Esophagus squamous epithelium (tissue), 5 donors: ENCODE results near the gene DPCD. TPM values are rescaled to one million over a fixed set of nuclear protein-coding genes. Genes with fewer than 3 reads are reported as not detected.

Experiments
- DNase-seq: peaks from one replicate; lab custom pipeline; 2025; lab: John Stamatoyannopoulos, UW
- H3K27ac ChIP-seq, 4 donors: fragments of 200-600 bp; sonication (generic); one replicate each; pipeline ENCODE4 v1.5.1; 2016 to 2019; ENCODE audit warnings: mild to moderate bottlenecking in 1 of 4
- H3K27me3 ChIP-seq, 4 donors: fragments of 200-600 bp; sonication (generic); 1 replicate in 3 of 4; 2 replicates in 1 of 4; pipeline versions ENCODE4 v1.5.1 to v1.6.0; 2017 to 2021; ENCODE audit warnings: antibody characterized with exemption in 1 of 4
- H3K36me3 ChIP-seq, 3 donors: fragments of 200-600 bp; sonication (generic); one replicate each; pipeline ENCODE4 v1.5.1; 2016 to 2019
- H3K4me1 ChIP-seq, 3 donors: fragments of 200-600 bp; sonication (generic); one replicate each; pipeline ENCODE4 v1.5.1; 2017 to 2019
- H3K4me3 ChIP-seq, 4 donors: fragments of 200-600 bp; sonication (generic); 1 replicate in 3 of 4; 2 replicates in 1 of 4; pipeline ENCODE4 v1.5.1; 2016 to 2019; ENCODE audit warnings: mild to moderate bottlenecking in 2 of 4, moderate library complexity in 1 of 4
- H3K9me3 ChIP-seq, 3 donors: fragments of 200-600 bp; sonication (generic); one replicate each; pipeline ENCODE4 v1.5.1; 2016 to 2019
- CTCF ChIP-seq, 6 experiments: fragments of 450-650 bp in 4 of 6; fragments of 200-600 bp in 2 of 6; sonication (generic) in 2 of 6; IDR thresholded peaks; one replicate each; pipeline ENCODE4 v1.5.1; 2016 to 2019; ENCODE audit warnings: antibody characterized with exemption in 6 of 6, mild to moderate bottlenecking in 4 of 6, moderate library complexity in 4 of 6
- POLR2A ChIP-seq, 4 donors: fragments of 450-650 bp; IDR thresholded peaks; one replicate each; pipeline ENCODE4 v1.6.1; 2017; ENCODE audit warnings: antibody characterized with exemption in 4 of 4, mild to moderate bottlenecking in 4 of 4, moderate library complexity in 3 of 4
- WGBS, 2 donors: methylation state at CpG; one replicate each; pipeline ENCODE4 v1.1.5; 2018; 5-methylcytosine and 5-hydroxymethylcytosine counted together
- intact Hi-C: fragments of 100-400 bp; cut with DNase I; formaldehyde crosslinking; loops from one replicate; pipeline ENCODE4 v1.15.0; 2022
- total RNA-seq, 4 donors: library from RNA; depleted of rRNA; stranded (reverse); fragments of >200 nt; gene quantifications; one replicate each; pipeline ENCODE4 v1.1.0, GENCODE V29; 2016
- donor health status: DM: yes; HTN: yes; CAD: no.

DPCD gene
- total RNA-seq, 4 donors from 2014 or later, result 17.4 to 37.9 (median 28.3) TPM

GRCh38 chr10:101647255-101647654 lies 59.1 kb downstream of the DPCD start:
- intact Hi-C loops, result no loop called here
- H3K4me3 ChIP-seq, result no peak overlapping the region

GRCh38 chr10:101649525-101650085 lies 61.5 kb downstream of the DPCD start:
- Histone ChIP-seq H3K36me3 (peaks cover 0 to 100% (median 5%) of the 10 kb centered on the region in 3 donors), H3K9me3 (no peaks in the 10 kb centered on the region), H3K27me3 (no peaks in the 10 kb centered on the region), H3K4me3 (no peak overlapping the region), H3K4me1 (no peaks in the 10 kb centered on the region), H3K27ac (no peak overlapping the region)
- intact Hi-C loops, result no loop called here
- DNase-seq, result no peak
- WGBS, 2 donors, result 80 to 88% methylated on average over 1 to 3 of the region's 5 CpGs
- TF ChIP-seq POLR2A (IDR thresholded peaks at IDR 0.05), result no peak
- TF ChIP-seq CTCF (IDR thresholded peaks at IDR 0.05), result no peak

More at GRCh38 chr10:101647255-101647654, 59.1 kb downstream of the DPCD start:
- Histone ChIP-seq H3K9me3 (no peaks in the 10 kb centered on the region), H3K4me1 (no peaks in the 10 kb centered on the region), H3K36me3 (peaks cover 0 to 100% (median 5%) of the 10 kb centered on the region in 3 donors), H3K27ac (no peak overlapping the region), H3K27me3 (no peaks in the 10 kb centered on the region)
- no peak for DNase-seq
- 84 to 86% methylated on average over 2 of the region's 2 CpGs for WGBS, 2 donors
- no peak for TF ChIP-seq POLR2A (IDR thresholded peaks at IDR 0.05)
- no peak for TF ChIP-seq CTCF (IDR thresholded peaks at IDR 0.05)

- Histone ChIP-seq H3K4me3 (no peak overlapping the region), H3K9me3 (no peaks in the 10 kb centered on the region), H3K27me3 (no peaks in the 10 kb centered on the region), H3K27ac (no peak overlapping the region), H3K36me3 (peaks cover 0 to 100% (median 9%) of the 10 kb centered on the region in 3 donors), H3K4me1 (no peaks in the 10 kb centered on the region)
- no peak for TF ChIP-seq CTCF (IDR thresholded peaks at IDR 0.05)
- no peak for TF ChIP-seq POLR2A (IDR thresholded peaks at IDR 0.05)
- no peak for DNase-seq
- WGBS, 2 donors, result 81 to 96% methylated on average over 11 to 13 of the region's 15 CpGs
- intact Hi-C loops, result no loop called here
Observed at GRCh38 chr10:101650863-101651262, 62.7 kb downstream of the DPCD start.

- no peak for DNase-seq
- TF ChIP-seq CTCF (IDR thresholded peaks at IDR 0.05) (no peak), POLR2A (IDR thresholded peaks at IDR 0.05) (no peak)
- Histone ChIP-seq H3K4me3 (no peak overlapping the region), H3K4me1 (no peaks in the 10 kb centered on the region), H3K27ac (no peak overlapping the region), H3K27me3 (no peaks in the 10 kb centered on the region), H3K9me3 (no peaks in the 10 kb centered on the region), H3K36me3 (peaks cover 0 to 100% (median 7%) of the 10 kb centered on the region in 3 donors)
- 84 to 87% methylated on average over 5 of the region's 5 CpGs for WGBS, 2 donors
- intact Hi-C loops, result no loop called here
Observed at GRCh38 chr10:101651336-101651735, 63.2 kb downstream of the DPCD start.

DNA sequence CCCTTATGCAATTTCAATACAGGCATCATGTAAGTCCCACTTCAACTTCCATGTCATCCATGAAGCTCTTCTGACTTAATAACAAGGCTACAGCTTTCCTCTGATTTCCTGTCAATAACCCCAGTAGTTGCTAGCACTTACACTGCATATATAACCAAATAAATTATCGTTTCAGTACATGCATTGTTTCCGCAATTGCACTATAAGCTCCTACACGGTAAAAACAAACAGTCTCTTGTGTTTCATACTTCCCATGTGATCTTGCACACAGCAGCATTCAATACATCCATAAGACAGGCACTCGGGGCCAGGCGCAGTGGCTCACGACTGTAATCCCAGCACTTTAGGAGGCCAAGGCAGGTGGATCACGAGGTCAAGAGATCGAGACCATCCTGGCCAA lies 65.4 kb downstream of the DPCD start:
- Histone ChIP-seq H3K4me3 (no peak overlapping the region), H3K4me1 (no peaks in the 10 kb centered on the region), H3K27ac (no peak overlapping the region), H3K36me3 (peaks cover 0 to 100% (median 11%) of the 10 kb centered on the region in 3 donors), H3K27me3 (no peaks in the 10 kb centered on the region), H3K9me3 (no peaks in the 10 kb centered on the region)
- intact Hi-C loops, result no loop called here
- DNase-seq, result no peak
- WGBS, 2 donors, result 84 to 88% methylated on average over 8 of the region's 8 CpGs
- TF ChIP-seq POLR2A (IDR thresholded peaks at IDR 0.05) (no peak), CTCF (IDR thresholded peaks at IDR 0.05) (no peak)
